ENCODE data around the gene TBX10.

DNA sequence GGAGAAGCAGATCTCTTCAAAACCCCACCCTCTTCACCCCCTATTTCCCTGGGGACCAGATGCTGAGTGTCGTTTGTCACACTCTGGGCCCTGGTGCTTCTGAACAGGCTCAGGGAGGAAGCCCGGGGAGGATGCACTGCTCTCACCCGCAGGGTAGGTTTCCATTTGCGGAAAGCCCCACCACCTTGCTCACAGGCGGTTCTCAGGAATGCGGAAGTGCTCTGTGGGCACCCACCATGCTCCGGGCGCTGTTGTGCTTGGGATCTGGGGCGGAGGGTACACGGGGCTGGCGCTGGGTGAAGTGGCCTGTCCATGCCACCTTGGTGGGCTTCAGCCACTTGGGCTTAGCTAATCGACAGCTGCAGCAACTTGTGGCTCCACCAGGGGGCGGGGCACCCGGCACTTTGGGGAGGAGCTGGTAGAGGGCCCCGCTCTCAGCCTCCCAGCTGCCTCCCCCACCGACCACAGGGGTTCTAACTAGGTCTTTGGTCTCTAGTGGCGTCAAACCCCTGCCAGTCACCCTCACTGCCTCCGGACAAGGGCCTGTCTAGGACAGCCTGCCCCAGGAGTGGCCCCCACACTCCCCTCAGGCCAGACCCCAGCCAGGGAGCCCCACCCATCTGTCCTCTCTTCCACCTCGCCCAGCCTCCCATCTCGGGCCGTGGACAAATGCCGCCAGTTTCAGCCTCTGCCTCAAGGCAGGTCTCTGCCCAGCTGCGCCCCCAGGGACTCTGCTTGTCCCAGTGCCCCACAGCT lies 25.4 kb downstream of the TBX10 start:
- TF ChIP-seq, protein P1, sequence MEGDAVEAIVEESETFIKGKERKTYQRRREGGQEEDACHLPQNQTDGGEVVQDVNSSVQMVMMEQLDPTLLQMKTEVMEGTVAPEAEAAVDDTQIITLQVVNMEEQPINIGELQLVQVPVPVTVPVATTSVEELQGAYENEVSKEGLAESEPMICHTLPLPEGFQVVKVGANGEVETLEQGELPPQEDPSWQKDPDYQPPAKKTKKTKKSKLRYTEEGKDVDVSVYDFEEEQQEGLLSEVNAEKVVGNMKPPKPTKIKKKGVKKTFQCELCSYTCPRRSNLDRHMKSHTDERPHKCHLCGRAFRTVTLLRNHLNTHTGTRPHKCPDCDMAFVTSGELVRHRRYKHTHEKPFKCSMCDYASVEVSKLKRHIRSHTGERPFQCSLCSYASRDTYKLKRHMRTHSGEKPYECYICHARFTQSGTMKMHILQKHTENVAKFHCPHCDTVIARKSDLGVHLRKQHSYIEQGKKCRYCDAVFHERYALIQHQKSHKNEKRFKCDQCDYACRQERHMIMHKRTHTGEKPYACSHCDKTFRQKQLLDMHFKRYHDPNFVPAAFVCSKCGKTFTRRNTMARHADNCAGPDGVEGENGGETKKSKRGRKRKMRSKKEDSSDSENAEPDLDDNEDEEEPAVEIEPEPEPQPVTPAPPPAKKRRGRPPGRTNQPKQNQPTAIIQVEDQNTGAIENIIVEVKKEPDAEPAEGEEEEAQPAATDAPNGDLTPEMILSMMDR (IDR thresholded peaks at IDR 0.05; ENCODE audit: insufficient read depth, low read length, poor library complexity, severe bottlenecking): peak; percentile 13
- TF ChIP-seq EZH2phosphoT487 (conservative IDR thresholded peaks at IDR 0.05; ENCODE audit: low read length): no peak
